ENCODE results near the gene DENND1B.

GRCh38 chr1:197743578-197743977, 31.7 kb downstream of the DENND1B start:
- TF ChIP-seq CTCF (IDR thresholded peaks at IDR 0.05) (no peak), POLR2A (IDR thresholded peaks at IDR 0.05) (no peak)

All from breast epithelium (tissue), 3 donors.